Left renal cortex interstitium (tissue), 4 donors: Measurements from ENCODE around the gene ARHGAP32. TPM values are rescaled to one million over a fixed set of nuclear protein-coding genes. Genes with fewer than 3 reads are reported as not detected.
"Not testable (repeated sequence)": the region's sequence is repeated elsewhere in the genome, so short reads cannot be mapped to it uniquely, and the experiment has no call there.

ENCODE experiments used
- DNase-seq, 4 donors: peaks; one replicate each; pipeline ENCODE4 v3.0.0-alpha.2; 2013; ENCODE audit warnings: low read depth in 4 of 4, low spot score in 2 of 4, missing footprints in 1 of 4
- polyA plus RNA-seq, 4 donors: library from polyadenylated mRNA; unstranded; fragments of 120-200 nt; gene quantifications; one replicate each; pipeline ENCODE4 v1.2.1, GENCODE V29; 2013; ENCODE audit not compliant: insufficient read length in 4 of 4

Gene ARHGAP32
- polyA plus RNA-seq, 4 donors = 12.8 to 22.2 (median 17.7) TPM

DNA sequence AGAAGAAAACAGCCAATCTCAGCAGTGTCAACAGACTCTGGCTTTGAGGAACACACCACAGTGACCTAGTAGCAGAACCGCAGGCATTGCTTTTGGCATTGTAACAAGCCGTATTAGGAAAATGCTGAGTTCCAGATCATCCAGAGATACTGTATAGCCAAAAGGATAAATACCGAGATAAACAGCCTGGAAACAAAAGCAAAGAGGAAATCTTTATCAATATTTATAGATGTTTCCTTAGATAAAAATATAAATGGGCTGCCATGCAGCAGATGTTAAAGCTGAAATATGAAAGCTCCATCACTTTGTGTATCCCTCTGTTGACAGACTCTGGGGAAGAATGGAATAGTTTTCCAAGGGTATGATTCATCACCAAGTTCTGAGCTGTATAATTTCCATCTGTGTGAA is 150.5 kb downstream of the ARHGAP32 start:
- DNase-seq = no peak

DNA sequence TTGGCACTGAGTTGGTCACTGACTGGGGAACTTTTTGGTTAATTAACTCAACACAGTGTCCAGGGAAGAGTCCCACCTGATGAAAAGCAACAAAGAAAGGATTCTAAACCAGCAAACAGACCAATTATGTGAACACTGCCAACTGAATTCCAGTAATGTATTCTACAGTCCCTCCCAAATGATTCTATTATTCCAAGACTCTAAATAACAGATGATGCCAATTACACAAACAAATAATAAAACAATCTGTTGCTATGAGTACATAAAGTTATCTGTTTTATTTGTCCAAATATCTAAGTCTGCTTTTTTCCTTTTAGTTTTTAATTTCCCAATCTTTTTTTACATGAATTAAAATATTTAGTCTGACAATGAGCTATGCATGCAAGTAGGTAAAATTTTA is 151.2 kb downstream of the ARHGAP32 start:
- no peak for DNase-seq

DNA sequence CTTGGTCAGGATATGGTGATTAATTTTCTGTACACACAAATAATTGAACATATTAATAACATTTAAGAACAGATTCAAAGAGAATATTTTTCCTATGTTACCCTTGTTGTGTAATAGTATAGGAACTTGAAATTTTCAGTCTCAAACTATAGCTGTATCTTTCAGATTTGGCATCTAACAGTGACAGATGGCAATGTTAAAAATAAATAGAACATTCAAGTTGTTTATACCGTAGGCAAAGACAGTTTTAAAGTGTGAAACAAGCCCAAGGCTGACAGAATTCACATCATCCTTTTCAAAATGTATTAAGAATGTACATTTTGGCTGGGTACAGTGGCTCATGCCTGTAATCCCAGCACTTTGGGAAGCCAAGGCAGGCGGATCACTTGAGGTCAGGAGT is 156.9 kb downstream of the ARHGAP32 start:
- DNase-seq = no peak

DNA sequence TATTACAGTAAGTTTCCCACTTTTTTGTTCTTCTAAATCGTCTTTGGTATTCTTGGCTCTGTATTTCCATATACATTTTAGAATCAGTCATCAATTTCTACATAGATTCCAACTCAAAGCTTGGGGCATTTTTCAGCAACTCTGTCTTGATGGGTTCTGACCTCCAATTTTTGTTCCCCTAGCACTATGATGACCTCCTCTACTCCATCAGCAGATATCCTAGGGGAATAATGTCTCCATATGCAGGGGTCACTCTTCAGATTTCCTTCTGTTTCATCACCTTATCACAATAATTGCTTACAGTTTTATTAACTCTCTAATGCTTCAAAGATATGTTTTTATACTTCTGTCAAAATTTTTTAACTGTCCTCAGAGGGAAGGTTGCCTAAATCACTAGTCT is 158.1 kb downstream of the ARHGAP32 start:
- no peak for DNase-seq

DNA sequence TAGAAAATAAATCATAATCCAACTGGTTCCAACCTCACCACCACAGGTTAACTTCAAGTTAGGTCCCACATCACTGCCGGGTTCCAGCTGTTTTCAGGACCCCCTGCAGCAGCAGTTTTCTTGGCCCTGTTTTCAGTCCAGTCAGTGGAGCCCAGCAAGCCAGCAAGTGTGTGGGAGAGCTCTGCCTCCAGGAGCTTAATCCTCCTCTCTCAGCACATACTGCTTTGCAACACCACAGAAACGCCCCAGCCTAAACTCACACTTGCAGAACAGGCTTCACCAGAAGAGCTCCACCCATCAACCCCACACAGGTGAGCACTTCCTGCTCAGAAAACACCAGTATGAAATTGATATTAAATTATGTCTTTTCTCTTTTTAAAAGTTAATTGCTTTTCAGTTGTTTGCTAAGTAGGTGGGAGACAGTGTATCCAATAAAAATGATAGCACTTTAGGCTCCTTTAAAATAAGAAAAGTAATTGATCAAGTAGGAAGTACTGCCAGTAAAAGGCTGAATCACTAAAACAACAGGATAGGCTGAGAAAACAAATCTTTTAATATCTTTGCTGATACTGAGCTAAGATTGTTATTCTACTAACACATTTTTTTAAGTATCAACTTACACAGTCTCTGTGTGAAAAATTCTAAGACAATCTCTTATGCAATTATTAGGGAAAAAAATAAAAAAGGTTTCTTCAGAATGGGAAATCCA is 168.0 kb downstream of the ARHGAP32 start:
- peak in 2 of 4 donors; percentile 5 to 13 for DNase-seq

DNA sequence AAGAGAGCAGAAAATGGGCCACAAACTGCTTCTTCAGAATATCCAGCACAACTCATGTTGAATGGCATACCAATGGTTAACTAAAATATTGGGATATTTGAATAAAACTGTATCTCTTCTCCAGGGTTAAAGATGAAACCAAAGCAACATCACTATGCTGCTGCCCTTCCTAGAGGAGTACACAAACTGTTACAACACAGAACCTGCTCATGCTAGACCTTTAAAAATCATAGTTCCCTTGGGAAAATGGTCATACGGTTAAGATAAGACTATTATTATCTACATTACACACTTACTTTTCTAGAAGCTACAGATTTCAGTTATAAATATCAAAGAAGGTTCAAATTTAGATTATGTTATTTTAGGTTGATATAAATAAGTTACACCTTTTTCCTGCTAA is 170.8 kb downstream of the ARHGAP32 start:
- DNase-seq = no peak

DNA sequence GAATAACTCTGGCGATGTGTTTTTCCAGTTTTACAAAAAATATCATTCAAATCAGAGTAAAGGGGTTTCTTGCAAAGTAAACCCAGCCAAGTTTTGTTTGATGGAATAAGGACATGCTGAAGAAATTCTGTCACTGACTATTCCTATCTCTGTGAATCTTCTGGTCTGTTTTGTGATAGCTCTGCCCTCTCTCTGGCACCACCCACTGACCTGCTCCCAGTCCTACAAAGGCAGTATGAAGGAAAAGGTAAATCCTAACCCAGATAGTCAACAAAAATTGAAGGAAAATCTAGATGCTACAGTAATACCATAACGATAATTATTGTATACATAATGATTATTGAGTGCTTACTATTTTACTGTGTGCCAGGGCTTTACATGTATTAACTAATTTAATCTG is 173.1 kb downstream of the ARHGAP32 start:
- DNase-seq = no peak

DNA sequence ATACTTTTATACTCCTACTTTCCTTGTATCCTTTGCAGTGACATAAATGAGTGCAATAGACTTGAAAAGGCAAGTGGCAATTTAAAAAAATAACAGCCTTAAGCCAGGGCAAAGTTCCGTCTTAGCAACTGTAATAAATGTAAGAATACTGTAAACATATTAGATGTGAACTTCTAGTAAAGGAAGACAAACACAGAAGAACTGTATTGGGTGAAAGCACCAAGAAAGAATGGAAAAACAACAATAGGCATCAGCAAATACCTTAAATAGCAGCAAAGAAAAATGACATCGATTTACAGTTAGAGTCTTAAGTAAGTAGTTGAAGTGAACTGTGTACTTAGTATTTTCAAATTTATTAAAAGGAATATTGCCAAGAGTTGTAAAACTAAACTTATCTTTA is 174.0 kb downstream of the ARHGAP32 start:
- DNase-seq = no peak

DNA sequence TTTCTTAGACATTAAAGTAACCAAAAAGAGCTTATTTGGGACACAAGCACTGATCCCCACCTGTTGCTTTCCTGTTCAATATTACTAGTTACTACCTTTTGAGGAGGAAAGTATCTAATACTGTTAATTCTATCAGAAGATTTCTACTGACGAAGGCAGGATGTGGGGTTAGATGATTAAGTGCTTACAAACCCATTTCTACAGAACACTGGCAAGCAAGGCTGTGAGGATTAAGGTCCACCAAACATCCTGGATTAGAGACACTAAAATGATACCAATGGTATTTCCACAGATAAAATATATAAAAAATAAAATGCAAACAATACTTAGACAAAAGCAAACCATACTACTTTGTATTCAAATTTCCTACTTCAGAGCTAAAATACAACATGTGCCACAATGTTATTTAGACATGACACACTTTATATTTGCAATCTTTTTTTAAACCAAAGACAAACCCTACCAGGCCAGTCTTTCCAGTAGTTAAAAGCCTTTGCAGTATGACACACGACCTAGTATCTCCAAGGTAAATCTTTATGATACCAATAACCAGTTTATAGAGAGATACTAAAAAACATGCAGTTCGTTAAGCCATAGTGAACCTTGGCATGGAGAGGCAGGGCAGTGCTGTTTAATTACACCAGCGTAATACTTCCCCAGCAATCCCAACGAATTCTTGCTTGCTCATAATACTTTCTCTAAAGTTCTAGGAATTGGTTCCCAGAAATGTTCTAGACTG is 178.2 kb downstream of the ARHGAP32 start:
- no peak for DNase-seq

DNA sequence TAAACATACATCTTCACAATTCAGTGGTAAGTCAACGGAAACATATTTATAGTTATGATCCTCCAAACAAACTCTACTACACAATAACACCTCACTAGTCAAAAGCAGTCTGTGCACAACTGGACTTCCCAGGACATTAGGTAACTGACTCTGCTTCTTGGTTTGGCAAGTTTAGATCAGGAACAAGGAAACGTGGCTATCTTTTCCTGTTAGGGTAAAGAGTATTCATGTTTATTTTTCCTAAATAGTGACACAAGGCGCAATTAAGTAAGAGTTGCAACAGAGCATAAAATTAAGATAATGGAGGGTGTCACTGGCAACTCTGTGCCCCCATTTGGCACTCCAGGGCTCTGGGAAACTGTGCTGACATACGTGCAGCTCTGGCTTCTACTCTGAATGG is 179.2 kb downstream of the ARHGAP32 start:
- DNase-seq = no peak

DNA sequence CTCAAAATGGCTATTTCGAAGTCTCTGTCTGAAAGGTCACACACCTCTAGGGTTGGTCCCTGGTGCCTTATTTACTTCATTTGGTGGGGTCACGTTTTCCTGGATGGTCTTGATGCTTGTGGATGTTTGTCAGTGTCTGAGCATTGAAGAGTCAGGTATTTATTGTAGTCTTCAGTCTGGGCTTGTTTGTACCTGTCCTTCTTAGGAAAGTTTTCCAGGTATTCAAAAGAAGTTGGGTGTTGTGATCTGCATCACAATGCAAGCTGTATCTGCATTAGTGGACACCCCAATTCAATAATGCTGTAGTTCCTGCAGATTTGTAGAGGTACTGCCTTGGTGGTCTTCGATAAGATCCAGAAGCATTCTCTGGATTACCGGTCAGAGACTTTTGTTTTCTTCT is 186.0 kb downstream of the ARHGAP32 start:
- no peak for DNase-seq

DNA sequence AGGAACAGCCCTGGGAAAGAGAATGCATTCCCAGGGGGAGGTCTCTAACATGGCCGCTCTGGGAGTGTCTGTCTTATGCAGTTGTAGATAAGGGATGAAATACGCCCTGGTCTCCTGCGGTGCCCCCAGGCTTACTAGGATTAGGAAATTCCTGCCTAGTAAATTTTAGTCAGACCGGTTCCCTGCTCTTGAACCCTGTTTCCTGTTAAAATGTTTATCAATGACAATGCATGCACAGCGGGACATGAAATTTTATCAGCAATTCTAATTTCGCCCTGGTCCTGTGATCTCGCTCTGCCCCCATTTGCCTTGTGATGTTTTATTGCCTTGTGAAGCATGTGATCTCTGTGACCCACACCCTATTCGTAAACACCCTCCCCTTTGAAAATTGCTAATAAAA is 193.0 kb downstream of the ARHGAP32 start:
- not testable (repeated sequence) for DNase-seq

DNA sequence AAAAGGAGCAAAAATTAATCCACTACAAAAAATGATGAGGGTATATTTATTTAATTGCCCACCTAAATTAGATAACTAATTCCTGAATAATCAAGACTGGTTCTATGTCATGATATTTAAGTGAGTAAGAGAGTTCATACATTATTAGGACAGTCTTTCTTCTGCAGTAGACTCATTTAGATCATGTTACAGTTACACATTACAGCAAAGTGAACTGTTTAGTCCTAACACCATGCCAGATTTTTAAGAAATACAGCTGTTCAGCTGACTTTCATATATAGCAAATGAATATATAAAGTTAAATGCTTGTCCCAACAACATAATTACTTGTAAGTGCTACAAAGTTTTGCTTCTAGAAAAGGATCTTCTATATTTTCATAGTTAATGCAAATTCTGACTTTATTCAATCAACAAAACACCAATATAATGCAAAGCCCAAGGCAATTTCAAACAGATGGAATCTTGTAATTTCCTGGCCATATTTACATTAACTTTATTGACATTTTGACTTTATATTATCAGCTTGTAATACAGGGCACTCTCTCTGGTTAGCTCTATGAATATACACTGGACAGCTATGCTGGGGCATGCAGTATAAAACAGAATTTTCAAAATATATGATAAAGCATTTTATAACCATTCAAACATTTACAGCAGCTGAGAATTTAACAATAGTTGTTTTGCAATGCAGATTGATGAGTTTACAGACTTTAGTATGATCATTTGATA is 203.7 kb downstream of the ARHGAP32 start:
- DNase-seq = no peak

DNA sequence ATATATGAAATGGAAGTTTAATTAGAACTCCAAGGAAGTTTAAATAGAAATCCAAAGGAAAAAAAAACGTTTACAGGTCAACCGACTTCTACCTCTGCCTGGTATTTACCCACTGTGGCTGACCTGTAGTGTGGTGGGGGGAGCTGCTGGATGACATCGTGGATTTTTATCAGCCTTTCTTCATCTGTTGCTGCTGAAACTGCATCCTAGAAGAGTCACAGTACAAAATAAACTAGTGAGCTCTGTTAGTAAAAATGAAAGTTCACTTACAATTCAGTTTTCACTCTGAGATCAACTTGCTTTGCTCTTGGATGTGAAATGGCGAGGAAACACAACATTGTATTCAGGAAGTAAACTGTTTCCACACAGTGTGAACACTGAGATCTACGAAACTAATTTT is 206.2 kb downstream of the ARHGAP32 start:
- no peak for DNase-seq

DNA sequence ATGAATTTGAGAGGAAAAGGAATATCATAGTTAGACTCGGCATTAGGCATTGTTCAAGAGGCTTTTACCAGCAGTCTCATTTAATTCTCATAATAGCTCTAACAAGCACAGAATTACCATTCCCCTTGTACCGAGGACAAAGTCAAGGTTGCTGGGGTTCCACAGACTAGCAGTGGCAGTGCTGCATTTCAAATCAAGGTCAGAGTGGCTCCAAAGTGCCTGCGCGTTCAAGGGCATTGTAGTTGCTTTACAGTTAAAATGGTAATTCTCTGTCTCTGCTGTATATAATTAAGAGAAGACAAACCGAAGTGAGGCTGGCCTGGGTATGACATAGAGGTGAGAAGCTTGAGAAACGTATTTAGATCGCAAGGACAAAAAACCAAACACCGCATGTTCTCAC is 209.1 kb downstream of the ARHGAP32 start:
- no peak for DNase-seq

DNA sequence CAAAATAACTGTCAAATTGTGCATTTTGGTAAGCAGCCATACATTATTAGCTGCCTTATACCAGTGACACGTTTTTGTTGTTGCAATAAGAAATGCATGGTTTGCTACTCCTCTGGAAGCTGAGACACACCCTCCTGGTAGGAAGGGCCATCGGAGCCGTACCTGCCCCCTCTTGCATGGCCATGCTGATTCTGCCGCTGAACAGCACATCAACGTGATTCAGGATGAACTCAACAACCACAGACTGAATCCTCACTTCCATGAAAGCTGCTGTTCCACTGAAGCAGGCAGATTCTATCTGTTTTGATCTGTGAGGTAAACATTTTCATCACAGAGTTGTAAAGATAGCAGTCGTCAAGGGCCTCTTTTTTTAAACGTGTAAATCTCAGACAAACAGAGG is 210.9 kb downstream of the ARHGAP32 start:
- DNase-seq = no peak

DNA sequence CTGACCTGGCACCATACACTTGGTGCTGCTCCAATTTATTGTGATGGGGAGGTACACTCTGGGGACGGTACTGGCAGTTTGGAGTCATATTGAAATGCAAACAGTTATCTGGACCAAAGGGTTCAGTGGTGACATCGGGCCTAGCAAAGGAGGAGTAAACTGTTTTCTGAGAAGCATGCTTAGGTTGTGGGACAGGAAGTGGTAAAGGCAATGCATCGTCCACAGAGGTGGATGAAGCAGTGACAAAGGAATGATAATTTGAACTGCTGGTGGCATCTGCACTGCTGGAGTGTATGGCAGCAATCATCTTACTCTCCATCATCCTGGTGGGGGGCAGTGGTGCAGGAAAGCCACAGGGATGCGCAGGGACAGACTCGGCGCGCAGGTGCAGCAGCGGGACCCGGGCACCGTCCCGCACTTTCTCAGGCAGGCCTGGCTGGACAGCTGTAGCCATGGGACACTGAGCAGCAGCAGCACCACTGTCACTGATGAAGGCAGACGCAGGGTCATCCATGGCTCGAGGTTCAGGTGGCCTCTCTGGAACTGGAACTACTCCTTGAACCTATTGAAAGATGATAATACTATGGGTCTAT is 221.4 kb downstream of the ARHGAP32 start:
- no peak for DNase-seq

DNA sequence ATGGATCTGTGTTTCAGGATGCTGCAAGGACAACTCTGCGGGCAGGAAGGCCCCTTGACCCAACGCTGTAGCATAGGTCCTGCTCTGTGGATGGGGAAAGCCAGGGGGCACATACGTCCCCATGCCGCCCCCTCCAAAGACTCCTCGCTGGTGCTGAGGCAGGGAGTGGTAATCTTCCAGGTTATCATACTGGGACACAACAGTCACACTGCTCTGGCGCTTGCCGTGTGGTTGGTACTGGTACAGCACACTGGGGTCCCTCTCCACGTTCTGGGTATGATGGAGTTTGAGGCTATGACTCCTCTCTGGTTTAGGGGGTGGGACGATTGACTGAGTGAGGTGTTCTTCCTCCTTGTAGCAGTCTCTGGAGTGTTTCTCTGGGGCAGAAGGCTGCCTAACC is 223.2 kb downstream of the ARHGAP32 start:
- DNase-seq = no peak

DNA sequence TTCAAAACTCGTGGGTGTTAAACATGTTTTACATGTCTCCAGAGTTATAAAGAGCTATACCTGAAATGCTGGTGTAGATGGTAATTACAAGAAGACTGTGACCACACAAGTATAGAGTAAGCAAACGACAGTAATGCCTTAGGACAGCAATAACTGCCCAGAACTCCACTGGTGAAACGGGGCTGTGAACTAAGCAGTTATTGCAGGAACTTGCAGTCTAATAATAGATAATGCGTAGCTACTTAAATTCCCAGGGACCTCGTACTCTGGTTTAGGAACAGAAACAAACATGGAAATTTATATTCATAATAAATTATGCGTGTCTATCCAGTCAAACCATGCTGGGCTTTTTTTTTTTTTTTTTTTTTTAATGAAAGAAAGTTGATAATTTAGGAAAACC is 224.5 kb downstream of the ARHGAP32 start:
- DNase-seq = no peak

DNA sequence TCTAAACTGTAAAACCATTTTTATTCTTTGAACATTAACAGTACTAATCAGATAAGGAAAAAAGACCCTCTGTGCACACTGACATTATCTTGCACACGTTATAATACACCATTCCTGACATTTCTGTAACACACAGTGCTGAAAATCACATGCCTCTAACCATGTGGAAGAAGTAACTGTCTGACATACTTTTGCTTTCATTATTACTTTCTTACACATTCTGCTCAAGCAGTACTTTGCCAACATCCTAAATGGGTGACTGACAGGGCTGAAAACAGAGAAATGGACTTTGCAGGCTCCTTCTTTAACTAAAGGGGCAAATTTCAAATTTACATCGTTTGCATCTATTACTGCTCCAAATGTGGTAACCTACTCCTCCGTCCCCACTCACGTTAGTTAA is 226.6 kb downstream of the ARHGAP32 start:
- DNase-seq = no peak

DNA sequence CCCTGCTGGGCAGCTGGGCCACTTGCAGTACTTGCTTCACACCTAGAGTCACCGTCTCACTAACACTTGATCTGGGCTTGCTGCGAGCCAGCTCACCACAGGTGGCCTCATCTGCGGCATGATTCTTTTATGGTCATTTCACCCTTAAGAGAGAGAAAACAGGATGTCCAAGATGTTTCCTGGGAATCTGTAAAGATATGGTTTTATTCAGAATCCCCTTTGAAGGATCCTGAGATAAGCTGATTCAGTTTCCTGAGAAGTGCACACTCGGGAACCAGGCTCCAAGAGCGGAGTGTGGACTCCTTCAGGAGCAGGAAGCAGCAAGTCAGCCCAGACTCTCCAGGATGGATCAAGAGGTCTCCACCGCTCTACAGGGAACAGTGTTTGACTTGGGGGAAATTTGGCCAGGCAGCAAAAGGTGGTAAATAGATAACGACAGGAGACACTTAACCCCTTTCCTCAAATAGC is 227.6 kb downstream of the ARHGAP32 start:
- no peak for DNase-seq
